ENCODE results near the gene CELF1. TPM values are rescaled to one million over a fixed set of nuclear protein-coding genes. Genes with fewer than 3 reads are reported as not detected.
"Not testable (repeated sequence)": the region's sequence is repeated elsewhere in the genome, so short reads cannot be mapped to it uniquely, and the experiment has no call there.

Gene CELF1
- total and polyA plus RNA-seq, 2 of the 13 experiments (the other 11 are each of a cell fraction or from before 2014, with no cell fraction given), result 69.0 to 80.1 TPM

DNA sequence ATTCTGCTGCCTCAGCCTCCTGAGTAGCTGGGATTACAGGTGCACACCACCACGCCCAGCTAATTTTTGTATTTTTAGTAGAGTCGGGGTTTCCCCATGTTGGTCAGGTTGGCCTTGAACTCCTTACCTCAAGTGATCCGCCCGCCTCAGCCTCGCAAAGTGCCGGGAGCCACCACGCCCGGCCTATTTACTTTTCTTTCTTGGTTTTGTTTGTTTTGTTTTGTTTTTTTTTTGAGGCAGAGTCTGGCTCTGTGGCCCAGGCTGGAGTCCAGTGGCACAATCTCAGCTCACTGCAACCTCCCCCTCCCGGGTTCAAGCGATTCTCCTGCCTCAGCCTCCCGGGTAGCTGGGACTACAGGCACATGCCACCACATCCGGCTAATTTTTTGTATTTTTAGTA lies 4.1 kb upstream of the CELF1 start (continued):
- TF ChIP-seq, protein P1, sequence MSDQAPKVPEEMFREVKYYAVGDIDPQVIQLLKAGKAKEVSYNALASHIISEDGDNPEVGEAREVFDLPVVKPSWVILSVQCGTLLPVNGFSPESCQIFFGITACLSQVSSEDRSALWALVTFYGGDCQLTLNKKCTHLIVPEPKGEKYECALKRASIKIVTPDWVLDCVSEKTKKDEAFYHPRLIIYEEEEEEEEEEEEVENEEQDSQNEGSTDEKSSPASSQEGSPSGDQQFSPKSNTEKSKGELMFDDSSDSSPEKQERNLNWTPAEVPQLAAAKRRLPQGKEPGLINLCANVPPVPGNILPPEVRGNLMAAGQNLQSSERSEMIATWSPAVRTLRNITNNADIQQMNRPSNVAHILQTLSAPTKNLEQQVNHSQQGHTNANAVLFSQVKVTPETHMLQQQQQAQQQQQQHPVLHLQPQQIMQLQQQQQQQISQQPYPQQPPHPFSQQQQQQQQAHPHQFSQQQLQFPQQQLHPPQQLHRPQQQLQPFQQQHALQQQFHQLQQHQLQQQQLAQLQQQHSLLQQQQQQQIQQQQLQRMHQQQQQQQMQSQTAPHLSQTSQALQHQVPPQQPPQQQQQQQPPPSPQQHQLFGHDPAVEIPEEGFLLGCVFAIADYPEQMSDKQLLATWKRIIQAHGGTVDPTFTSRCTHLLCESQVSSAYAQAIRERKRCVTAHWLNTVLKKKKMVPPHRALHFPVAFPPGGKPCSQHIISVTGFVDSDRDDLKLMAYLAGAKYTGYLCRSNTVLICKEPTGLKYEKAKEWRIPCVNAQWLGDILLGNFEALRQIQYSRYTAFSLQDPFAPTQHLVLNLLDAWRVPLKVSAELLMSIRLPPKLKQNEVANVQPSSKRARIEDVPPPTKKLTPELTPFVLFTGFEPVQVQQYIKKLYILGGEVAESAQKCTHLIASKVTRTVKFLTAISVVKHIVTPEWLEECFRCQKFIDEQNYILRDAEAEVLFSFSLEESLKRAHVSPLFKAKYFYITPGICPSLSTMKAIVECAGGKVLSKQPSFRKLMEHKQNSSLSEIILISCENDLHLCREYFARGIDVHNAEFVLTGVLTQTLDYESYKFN (CRISPR knock-in tag; conservative IDR thresholded peaks at IDR 0.05), result peak; percentile 18; the same call in 1 of the 2 replicates
- TF ChIP-seq FOXA1 (IDR thresholded peaks at IDR 0.05) (peak; percentile 64; the same call in 1 of the 2 replicates), FOXA1 (CRISPR knock-in tag; IDR thresholded peaks at IDR 0.05) (peak; percentile 54), ZMYM3 (CRISPR knock-in tag; IDR thresholded peaks at IDR 0.05) (peak; percentile 82), PHF21A (CRISPR knock-in tag; IDR thresholded peaks at IDR 0.05) (peak; percentile 27; the same call in 1 of the 2 replicates), RXRA (CRISPR knock-in tag; IDR thresholded peaks at IDR 0.05) (peak; percentile 87), RARA (CRISPR knock-in tag; IDR thresholded peaks at IDR 0.05) (peak; percentile 96), BCL6 (CRISPR knock-in tag; IDR thresholded peaks at IDR 0.05) (peak; percentile 73), CREM (IDR thresholded peaks at IDR 0.05) (peak; percentile 15; the same call in 1 of the 2 replicates), FOXP4 (CRISPR knock-in tag; IDR thresholded peaks at IDR 0.05) (peak; percentile 67; the same call in 1 of the 2 replicates), RXRB (CRISPR knock-in tag; IDR thresholded peaks at IDR 0.05; ENCODE audit: borderline replicate concordance) (peak; percentile 84), KDM1A (CRISPR knock-in tag; IDR thresholded peaks at IDR 0.05) (peak; percentile 63; the same call in 1 of the 2 replicates), FOXP1 (CRISPR knock-in tag; IDR thresholded peaks at IDR 0.05) (peak; percentile 55), JUNB (CRISPR knock-in tag; IDR thresholded peaks at IDR 0.05; ENCODE audit: borderline replicate concordance) (peak; percentile 26; the same call in 1 of the 2 replicates), FOXK1 (CRISPR knock-in tag; IDR thresholded peaks at IDR 0.05; ENCODE audit: borderline replicate concordance, low read depth) (peak; percentile 35; the same call in 1 of the 2 replicates), ZNF121 (CRISPR knock-in tag; IDR thresholded peaks at IDR 0.05) (peak; percentile 95), FOXA3 (CRISPR knock-in tag; IDR thresholded peaks at IDR 0.05) (peak; percentile 71), BCL3 (CRISPR knock-in tag; IDR thresholded peaks at IDR 0.05) (peak; percentile 98), SP5 (CRISPR knock-in tag; IDR thresholded peaks at IDR 0.05; ENCODE audit: borderline replicate concordance, low read depth) (0 out of 2 replicates have a peak, but pooled peaks have one; percentile 22), ADNP (CRISPR knock-in tag; IDR thresholded peaks at IDR 0.05) (peak; percentile 50; the same call in 1 of the 2 replicates), NCOA2 (CRISPR knock-in tag; IDR thresholded peaks at IDR 0.05) (0 out of 2 replicates have a peak, but pooled peaks have one; percentile 29), SOX5 (CRISPR knock-in tag; IDR thresholded peaks at IDR 0.05; ENCODE audit: borderline replicate concordance) (peak; percentile 36; the same call in 1 of the 2 replicates), HOXA3 (CRISPR knock-in tag; IDR thresholded peaks at IDR 0.05) (peak; percentile 22; the same call in 1 of the 2 replicates)
- not testable (repeated sequence) for TF ChIP-seq CREM (CRISPR knock-in tag; IDR thresholded peaks at IDR 0.05); FOXP1 (IDR thresholded peaks at IDR 0.05)
- TF ChIP-seq, protein P2, sequence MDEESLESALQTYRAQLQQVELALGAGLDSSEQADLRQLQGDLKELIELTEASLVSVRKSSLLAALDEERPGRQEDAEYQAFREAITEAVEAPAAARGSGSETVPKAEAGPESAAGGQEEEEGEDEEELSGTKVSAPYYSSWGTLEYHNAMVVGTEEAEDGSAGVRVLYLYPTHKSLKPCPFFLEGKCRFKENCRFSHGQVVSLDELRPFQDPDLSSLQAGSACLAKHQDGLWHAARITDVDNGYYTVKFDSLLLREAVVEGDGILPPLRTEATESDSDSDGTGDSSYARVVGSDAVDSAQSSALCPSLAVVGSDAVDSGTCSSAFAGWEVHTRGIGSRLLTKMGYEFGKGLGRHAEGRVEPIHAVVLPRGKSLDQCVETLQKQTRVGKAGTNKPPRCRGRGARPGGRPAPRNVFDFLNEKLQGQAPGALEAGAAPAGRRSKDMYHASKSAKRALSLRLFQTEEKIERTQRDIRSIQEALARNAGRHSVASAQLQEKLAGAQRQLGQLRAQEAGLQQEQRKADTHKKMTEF (CRISPR knock-in tag; IDR thresholded peaks at IDR 0.05), result peak; percentile 71; the same call in 1 of the 2 replicates
